Caco-2 (cell line): ENCODE results near the gene RALGAPA2. TPM values are rescaled to one million over a fixed set of nuclear protein-coding genes. Genes with fewer than 3 reads are reported as not detected.

Experiments used
- BruUV-seq: library from RNA; stranded (reverse); fragments of 400-500 nt; replicated peaks from 2 replicates; lab custom pipeline; 2021; lab: Mats Ljungman, UMichigan
- CTCF ChIA-PET: fragments of 300-600 bp; sonication (Branson Sonifier 250); formaldehyde crosslinking; loops from one replicate; lab custom pipeline; 2022; ENCODE audit warnings: antibody characterized with exemption; lab: Charles Lee
- POLR2A ChIA-PET: fragments of 300-600 bp; sonication (Branson Sonifier 250); formaldehyde crosslinking; loops from one replicate; lab custom pipeline; 2022; ENCODE audit warnings: antibody characterized with exemption; lab: Charles Lee
- DNase-seq, 2 experiments: peaks; one replicate each; pipeline versions ENCODE4 v3.0.0 to v3.0.0-alpha.2; 2020 to 2022
- H3K27me3 ChIP-seq: replicated peaks from 2 replicates; pipeline ENCODE4 v1.6.0; 2011; ENCODE audit warnings: low read length; ENCODE audit not compliant: control insufficient read depth, insufficient read depth
- H3K36me3 ChIP-seq: 2 replicates; pipeline ENCODE4 v1.5.1; 2011; ENCODE audit warnings: low read length; ENCODE audit not compliant: control insufficient read depth, insufficient read depth
- H3K4me1 ChIP-seq: fragments of 250-450 bp; sonication (Bioruptor Pico); 2 replicates; pipeline ENCODE4 v1.5.1; 2020; ENCODE audit warnings: mild to moderate bottlenecking
- H3K4me3 ChIP-seq: 2 replicates; pipeline ENCODE4 v1.5.1; 2011; ENCODE audit warnings: low read depth, mild to moderate bottlenecking, control low read depth, low read length
- H3K9me3 ChIP-seq: fragments of 250-450 bp; sonication (Bioruptor Pico); 2 replicates; pipeline ENCODE4 v1.5.1; 2020; ENCODE audit warnings: mild to moderate bottlenecking, moderate library complexity
- H3K27ac Mint-ChIP-seq: one replicate; pipeline ENCODE4 v1.8.0; 2022; ENCODE audit warnings: mixed read lengths; ENCODE audit not compliant: unreplicated experiment
- H3K27me3 Mint-ChIP-seq: one replicate; pipeline ENCODE4 v1.8.0; 2022; ENCODE audit warnings: mixed read lengths; ENCODE audit not compliant: insufficient read depth, unreplicated experiment
- H3K36me3 Mint-ChIP-seq: one replicate; pipeline ENCODE4 v1.8.0; 2022; ENCODE audit warnings: mild to moderate bottlenecking, mixed read lengths; ENCODE audit not compliant: insufficient read depth, unreplicated experiment
- H3K4me1 Mint-ChIP-seq: one replicate; pipeline ENCODE4 v1.8.0; 2022; ENCODE audit warnings: low read depth, mixed read lengths; ENCODE audit not compliant: unreplicated experiment
- H3K4me3 Mint-ChIP-seq: one replicate; pipeline ENCODE4 v1.8.0; 2022; ENCODE audit warnings: mild to moderate bottlenecking, moderate library complexity, mixed read lengths; ENCODE audit not compliant: unreplicated experiment
- H3K9me3 Mint-ChIP-seq: one replicate; pipeline ENCODE4 v1.8.0; 2022; ENCODE audit warnings: mixed read lengths; ENCODE audit not compliant: unreplicated experiment
- CTCF ChIP-seq, 2 experiments: fragments of 200-600 bp in 1 of 2; IDR thresholded peaks; 1 replicate in 1 of 2; 2 replicates in 1 of 2; pipeline versions ENCODE4 v1.5.1 to v1.8.0; 2011 to 2022; ENCODE audit warnings: antibody characterized with exemption in 1 of 2, control low read depth in 1 of 2, inconsistent platforms in 1 of 2, low read depth in 1 of 2, low read length in 1 of 2, mild to moderate bottlenecking in 1 of 2, moderate library complexity in 1 of 2; ENCODE audit not compliant: insufficient read depth in 1 of 2, severe bottlenecking in 1 of 2, unreplicated experiment in 1 of 2
- intact Hi-C: fragments of 100-400 bp; cut with micrococcal nuclease; formaldehyde crosslinking; loops from one replicate; pipeline ENCODE4 v1.10.0; 2022; ENCODE audit not compliant: unreplicated experiment
- total RNA-seq: library from RNA; stranded (reverse); gene quantifications from 2 replicates; pipeline ENCODE4 v1.2.3, GENCODE V29; 2022

The RALGAPA2 gene
- total RNA-seq, 1 experiment from 2014 or later: 17.3 TPM

DNA sequence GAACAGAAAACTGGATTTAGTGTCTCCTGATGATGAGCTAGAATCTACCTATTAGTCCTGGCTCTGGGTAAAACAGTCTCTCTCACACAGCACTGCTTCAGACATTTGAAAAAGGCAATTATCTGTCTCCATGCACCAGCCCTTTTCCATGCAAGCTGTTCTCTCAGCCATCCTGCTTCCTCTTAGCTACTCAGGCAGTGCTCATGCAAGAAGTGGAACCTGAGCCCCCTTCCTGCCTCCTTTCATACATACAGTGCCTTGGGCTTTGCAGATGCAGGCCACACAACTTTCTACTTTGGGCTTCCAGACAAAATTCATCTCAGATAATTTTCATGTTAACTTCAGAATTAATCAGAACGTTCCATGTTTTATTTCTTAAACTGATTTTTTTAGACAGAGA lies 151.3 kb downstream of the RALGAPA2 start:
- Mint-ChIP-seq H3K27me3 (no peaks in the 10 kb centered on the region), H3K4me1 (no peaks in the 10 kb centered on the region), H3K9me3 (no peaks in the 10 kb centered on the region), H3K27ac (no peak overlapping the region), H3K4me3 (no peak overlapping the region), H3K36me3 (no peaks in the 10 kb centered on the region)
- POLR2A ChIA-PET: no interaction called here
- H3K4me3 ChIP-seq: no peak overlapping the region
- TF ChIP-seq CTCF (IDR thresholded peaks at IDR 0.05; ENCODE audit: insufficient read depth in 1 of 2, low read depth in 1 of 2, low read length in 1 of 2, severe bottlenecking in 1 of 2, unreplicated experiment in 1 of 2): no peak
- H3K4me1 ChIP-seq: peaks cover 5% of the 10 kb centered on the region
- intact Hi-C loops: no loop called here
- no peak for DNase-seq
- H3K36me3 ChIP-seq: no peaks in the 10 kb centered on the region
- no TSS peak for BruUV-seq
- H3K9me3 ChIP-seq: no peaks in the 10 kb centered on the region
- H3K27me3 ChIP-seq: no peaks in the 10 kb centered on the region
- CTCF ChIA-PET: no interaction called here

- Histone ChIP-seq H3K9me3 (peaks cover 5% of the 10 kb centered on the region), H3K4me1 (no peaks in the 10 kb centered on the region), H3K27me3 (no peaks in the 10 kb centered on the region), H3K4me3 (no peak overlapping the region), H3K36me3 (no peaks in the 10 kb centered on the region)
- H3K9me3 Mint-ChIP-seq: no peaks in the 10 kb centered on the region
- no peak overlapping the region for H3K27ac Mint-ChIP-seq
- no peaks in the 10 kb centered on the region for H3K27me3 Mint-ChIP-seq
- TF ChIP-seq CTCF (IDR thresholded peaks at IDR 0.05; ENCODE audit: insufficient read depth in 1 of 2, low read depth in 1 of 2, low read length in 1 of 2, severe bottlenecking in 1 of 2, unreplicated experiment in 1 of 2): no peak
- DNase-seq: no peak
- no peaks in the 10 kb centered on the region for H3K36me3 Mint-ChIP-seq
- BruUV-seq: no TSS peak
- intact Hi-C loops: no loop called here
- no peak overlapping the region for H3K4me3 Mint-ChIP-seq
- H3K4me1 Mint-ChIP-seq: no peaks in the 10 kb centered on the region
- CTCF ChIA-PET: no interaction called here
- POLR2A ChIA-PET: no interaction called here
These were observed 155.0 kb downstream of the RALGAPA2 start for GRCh38 chr20:20557406-20557805.

DNA sequence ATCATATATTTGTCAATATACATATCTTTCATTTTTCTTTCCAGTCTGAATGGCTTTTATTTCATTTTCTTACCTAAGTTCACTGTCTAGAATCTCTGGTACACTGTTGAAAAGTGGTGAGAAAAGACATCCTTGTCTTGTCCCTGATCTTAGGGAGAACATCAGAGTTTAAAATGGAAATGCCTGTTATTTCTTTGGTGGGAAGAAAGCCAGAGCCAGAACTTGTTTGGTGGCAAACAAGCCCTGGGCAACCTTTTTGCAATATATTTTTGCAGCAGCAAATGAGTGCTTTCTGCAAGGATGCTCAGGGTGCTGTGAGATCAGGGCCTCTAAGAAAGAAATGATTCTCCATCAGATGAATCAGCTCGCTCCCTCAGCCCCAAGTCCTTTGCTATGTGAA lies 156.6 kb downstream of the RALGAPA2 start:
- Mint-ChIP-seq H3K4me1 (peaks cover under 1% of the 10 kb centered on the region), H3K36me3 (no peaks in the 10 kb centered on the region), H3K27ac (no peak overlapping the region), H3K27me3 (no peaks in the 10 kb centered on the region), H3K4me3 (no peak overlapping the region), H3K9me3 (no peaks in the 10 kb centered on the region)
- Histone ChIP-seq H3K4me3 (no peak overlapping the region), H3K9me3 (peaks cover 5% of the 10 kb centered on the region), H3K4me1 (peaks cover 13% of the 10 kb centered on the region), H3K36me3 (no peaks in the 10 kb centered on the region), H3K27me3 (no peaks in the 10 kb centered on the region)
- CTCF ChIA-PET: no interaction called here
- POLR2A ChIA-PET: no interaction called here
- intact Hi-C loops: no loop called here
- TF ChIP-seq CTCF (IDR thresholded peaks at IDR 0.05; ENCODE audit: insufficient read depth in 1 of 2, low read depth in 1 of 2, low read length in 1 of 2, severe bottlenecking in 1 of 2, unreplicated experiment in 1 of 2): no peak
- no peak for DNase-seq
- no TSS peak for BruUV-seq
